Large intestine (tissue), 3 donors: ENCODE data around the gene ATP9B. TPM values are rescaled to one million over a fixed set of nuclear protein-coding genes. Genes with fewer than 3 reads are reported as not detected.
"Not testable (repeated sequence)": the region's sequence is repeated elsewhere in the genome, so short reads cannot be mapped to it uniquely, and the experiment has no call there.

ENCODE experiments used
- DNase-seq, 2 donors: peaks; one replicate each; pipeline versions ENCODE4 v3.0.0 to v3.0.0-alpha.2; 2013
- H3K27ac ChIP-seq: one replicate; pipeline ENCODE4 v1.5.1; 2013; ENCODE audit warnings: low read length
- H3K27me3 ChIP-seq: 2 replicates; pipeline ENCODE4 v1.6.1; 2013; ENCODE audit warnings: low read length; ENCODE audit not compliant: control insufficient read depth, insufficient read depth
- H3K36me3 ChIP-seq: 2 replicates; pipeline ENCODE4 v1.6.1; 2013; ENCODE audit warnings: low read length; ENCODE audit not compliant: control insufficient read depth, insufficient read depth
- H3K4me1 ChIP-seq: one replicate; pipeline ENCODE4 v1.6.1; 2013; ENCODE audit warnings: low read length; ENCODE audit not compliant: control insufficient read depth, insufficient read depth
- H3K4me3 ChIP-seq: one replicate; pipeline ENCODE4 v1.5.1; 2013; ENCODE audit warnings: low read length
- H3K9me3 ChIP-seq: one replicate; pipeline ENCODE4 v1.6.1; 2013; ENCODE audit warnings: mild to moderate bottlenecking, low read depth, low read length, moderate library complexity; ENCODE audit not compliant: control insufficient read depth
- WGBS: methylation state at CpG from one replicate; pipeline ENCODE4 v1.1.5; 2013; ENCODE audit warnings: low lambda C conversion rate; ENCODE audit not compliant: insufficient coverage; 5-methylcytosine and 5-hydroxymethylcytosine counted together
- polyA plus RNA-seq: library from polyadenylated mRNA; unstranded; fragments of 120-200 nt; gene quantifications from one replicate; pipeline ENCODE4 v1.2.1, GENCODE V29; 2013

The ATP9B gene
- polyA plus RNA-seq, 1 donor = 19.9 TPM

DNA sequence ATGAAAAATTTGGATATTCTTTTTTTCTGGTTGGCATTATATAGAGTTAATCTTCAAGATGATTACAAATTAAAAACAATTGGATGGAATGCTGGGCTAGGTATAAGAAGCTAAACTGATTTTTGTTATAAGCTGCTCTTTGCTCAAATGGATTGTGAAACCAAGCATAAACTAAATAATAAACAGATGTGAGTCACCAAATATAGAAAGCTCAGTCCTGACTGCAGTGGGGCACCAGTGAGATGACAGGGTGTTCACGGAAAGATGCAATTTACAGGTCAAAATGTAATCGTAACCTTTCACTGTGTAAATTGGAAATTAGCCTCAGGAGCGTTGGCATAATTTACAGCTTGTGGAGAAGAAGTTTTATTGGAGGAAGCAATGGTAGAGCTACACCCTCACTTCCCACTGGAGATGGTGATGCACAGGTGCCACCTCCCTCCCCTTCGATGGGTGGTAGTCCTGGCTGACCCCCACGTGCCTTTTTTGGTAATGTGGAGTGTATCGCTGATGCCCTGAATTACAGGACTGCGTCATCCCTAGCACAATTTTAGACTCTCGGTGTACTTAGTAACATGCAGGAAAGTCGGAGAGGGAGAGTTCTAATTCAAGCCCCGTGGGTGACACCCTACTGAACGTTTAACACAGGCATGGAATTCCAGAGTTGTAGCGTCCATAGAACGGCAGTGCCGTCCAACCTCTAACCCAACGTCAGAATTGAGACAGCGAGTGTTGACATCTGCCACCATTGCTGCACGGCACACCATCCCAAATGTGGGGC, 252.6 kb downstream of the ATP9B start:
- H3K27me3 ChIP-seq = no peaks in the 10 kb centered on the region
- DNase-seq = no peak
- WGBS = no CpG with 5 or more reads among the region's 17 CpGs
- H3K4me3 ChIP-seq = no peak overlapping the region
- no peak overlapping the region for H3K27ac ChIP-seq
- no peaks in the 10 kb centered on the region for H3K4me1 ChIP-seq
- H3K9me3 ChIP-seq = peaks cover under 1% of the 10 kb centered on the region
- H3K36me3 ChIP-seq = peaks cover 16% of the 10 kb centered on the region

DNA sequence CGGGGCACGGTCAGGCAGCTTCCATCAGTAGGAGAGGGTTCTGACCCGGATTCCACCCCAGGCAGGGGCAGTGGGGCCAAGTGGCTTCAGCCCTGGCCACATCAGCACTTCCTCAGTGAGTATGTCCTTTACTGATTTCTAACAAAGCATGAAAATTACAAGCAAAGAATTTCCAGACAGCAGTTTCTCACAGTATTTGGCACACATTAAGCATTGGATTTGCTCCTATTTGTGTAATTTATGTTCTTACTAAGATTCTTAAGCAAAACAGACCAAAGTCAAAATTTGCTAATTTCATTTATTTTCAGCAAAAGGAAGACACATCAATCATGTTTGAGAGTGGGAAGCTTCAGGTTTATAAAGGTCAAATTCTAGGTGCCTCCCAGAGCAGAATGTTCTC, 253.2 kb downstream of the ATP9B start:
- Histone ChIP-seq H3K27me3 (no peaks in the 10 kb centered on the region), H3K9me3 (no peaks in the 10 kb centered on the region), H3K4me1 (no peaks in the 10 kb centered on the region), H3K27ac (no peak overlapping the region), H3K36me3 (peaks cover 19% of the 10 kb centered on the region), H3K4me3 (no peak overlapping the region)
- no peak for DNase-seq
- no CpG with 5 or more reads among the region's 3 CpGs for WGBS

DNA sequence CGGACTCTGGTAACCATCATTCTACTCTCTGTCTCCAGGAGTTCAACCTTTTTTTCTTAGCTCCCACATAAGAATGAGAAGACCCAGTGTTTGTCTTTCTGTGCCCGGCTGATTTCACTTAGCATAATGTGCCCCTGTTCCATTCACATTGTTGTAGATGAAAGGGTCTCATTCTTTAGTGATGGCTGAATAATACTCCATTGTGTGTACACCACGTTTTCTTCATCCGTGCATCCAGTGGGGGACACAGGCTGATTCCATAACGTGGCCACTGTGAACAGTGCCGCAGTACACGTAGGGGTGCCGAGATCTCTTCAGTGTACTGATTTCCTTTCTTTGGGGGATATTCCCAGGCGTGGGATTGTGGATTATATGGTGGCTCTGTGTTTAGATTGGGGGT, 254.3 kb downstream of the ATP9B start:
- Histone ChIP-seq H3K9me3 (no peaks in the 10 kb centered on the region), H3K27me3 (no peaks in the 10 kb centered on the region), H3K27ac (no peak overlapping the region), H3K4me3 (no peak overlapping the region), H3K36me3 (peaks cover 19% of the 10 kb centered on the region), H3K4me1 (no peaks in the 10 kb centered on the region)
- WGBS = 90% methylated on average over 1 of the region's 9 CpGs
- DNase-seq = no peak

- DNase-seq = no peak
- H3K4me3 ChIP-seq = no peak overlapping the region
- WGBS = no CpG with 5 or more reads among the region's 8 CpGs
Measured at GRCh38 chr18:79326413-79327198, 257.4 kb downstream of the ATP9B start.

GRCh38 chr18:79327199-79327721, 258.1 kb downstream of the ATP9B start:
- peaks cover 34% of the 10 kb centered on the region for H3K36me3 ChIP-seq
- H3K4me3 ChIP-seq = no peak overlapping the region
- DNase-seq = no peak
- H3K27ac ChIP-seq = no peak overlapping the region
- no peaks in the 10 kb centered on the region for H3K4me1 ChIP-seq
- H3K27me3 ChIP-seq = no peaks in the 10 kb centered on the region
- H3K9me3 ChIP-seq = no peaks in the 10 kb centered on the region
- 100% methylated on average over 2 of the region's 26 CpGs for WGBS

More at GRCh38 chr18:79326413-79327198, 257.4 kb downstream of the ATP9B start:
- Histone ChIP-seq H3K9me3 (no peaks in the 10 kb centered on the region), H3K27me3 (no peaks in the 10 kb centered on the region), H3K36me3 (peaks cover 37% of the 10 kb centered on the region), H3K4me1 (no peaks in the 10 kb centered on the region), H3K27ac (no peak overlapping the region)

GRCh38 chr18:79327915-79328314, 258.7 kb downstream of the ATP9B start:
- not testable (repeated sequence) for H3K4me1 ChIP-seq, H3K9me3 ChIP-seq, H3K27me3 ChIP-seq, DNase-seq, H3K4me3 ChIP-seq, H3K27ac ChIP-seq
- WGBS = no CpG with 5 or more reads among the region's 23 CpGs
- H3K36me3 ChIP-seq = peaks cover 36% of the 10 kb centered on the region

- Histone ChIP-seq H3K4me1 (no peaks in the 10 kb centered on the region), H3K9me3 (no peaks in the 10 kb centered on the region), H3K27me3 (no peaks in the 10 kb centered on the region), H3K36me3 (peaks cover 41% of the 10 kb centered on the region), H3K27ac (no peak overlapping the region), H3K4me3 (no peak overlapping the region)
- WGBS = 100% methylated on average over 2 of the region's 12 CpGs
- DNase-seq = no peak
Measured at GRCh38 chr18:79328887-79329286, 259.7 kb downstream of the ATP9B start.

DNA sequence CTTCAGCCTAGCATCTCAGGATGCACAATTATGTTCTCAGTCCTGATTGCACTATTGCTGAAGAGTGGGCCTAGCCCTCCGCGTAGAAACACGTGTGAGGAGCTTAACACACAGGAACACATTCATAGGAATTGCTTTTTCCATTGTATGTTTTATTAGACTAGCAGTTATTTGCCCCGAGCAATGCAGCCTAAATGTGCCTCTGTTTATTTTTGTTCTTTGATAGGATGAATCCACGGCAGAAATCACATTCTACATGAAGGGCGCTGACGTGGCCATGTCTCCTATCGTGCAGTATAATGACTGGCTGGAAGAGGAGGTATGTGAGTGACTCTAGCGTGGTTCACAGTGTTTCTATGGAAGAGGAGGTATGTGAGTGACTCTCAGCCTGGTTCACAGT, 260.6 kb downstream of the ATP9B start:
- no peaks in the 10 kb centered on the region for H3K9me3 ChIP-seq
- H3K4me1 ChIP-seq = no peaks in the 10 kb centered on the region
- no peaks in the 10 kb centered on the region for H3K27me3 ChIP-seq
- WGBS = no CpG with 5 or more reads among the region's 9 CpGs
- H3K36me3 ChIP-seq = peaks cover 42% of the 10 kb centered on the region
- no peak overlapping the region for H3K4me3 ChIP-seq
- no peak overlapping the region for H3K27ac ChIP-seq
- no peak for DNase-seq

- Histone ChIP-seq H3K27ac (no peak overlapping the region), H3K36me3 (peaks cover 51% of the 10 kb centered on the region), H3K4me3 (no peak overlapping the region), H3K4me1 (no peaks in the 10 kb centered on the region), H3K27me3 (no peaks in the 10 kb centered on the region), H3K9me3 (no peaks in the 10 kb centered on the region)
- DNase-seq = no peak
- no CpG with 5 or more reads among the region's 6 CpGs for WGBS
Measured at GRCh38 chr18:79332646-79333045, 263.5 kb downstream of the ATP9B start.

DNA sequence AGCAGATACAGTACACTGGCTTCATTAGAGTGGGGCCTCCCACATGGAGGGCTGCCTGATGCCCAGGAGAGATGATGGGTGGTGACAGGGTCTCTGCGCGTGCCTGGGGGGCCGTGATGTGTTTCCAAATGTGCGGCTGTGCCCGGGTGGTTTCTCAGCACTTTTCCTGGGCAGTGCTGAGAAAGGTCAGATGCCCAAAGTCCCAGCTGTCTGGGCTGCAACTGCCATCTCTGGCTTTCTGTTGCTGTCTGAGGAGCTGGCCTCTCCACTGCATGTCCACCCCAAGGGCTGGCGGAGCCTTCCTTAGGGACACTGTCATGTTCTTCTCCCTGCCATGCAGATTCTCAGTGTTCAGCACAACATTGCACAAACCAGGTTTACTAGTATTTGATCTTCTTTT, 263.9 kb downstream of the ATP9B start:
- H3K36me3 ChIP-seq = peaks cover 54% of the 10 kb centered on the region
- WGBS = no CpG with 5 or more reads among the region's 6 CpGs
- no peaks in the 10 kb centered on the region for H3K4me1 ChIP-seq
- H3K27me3 ChIP-seq = no peaks in the 10 kb centered on the region
- no peak overlapping the region for H3K27ac ChIP-seq
- H3K9me3 ChIP-seq = no peaks in the 10 kb centered on the region
- no peak for DNase-seq
- H3K4me3 ChIP-seq = no peak overlapping the region
